H9 (cell line): Measurements from ENCODE around the gene MST1. TPM values are rescaled to one million over a fixed set of nuclear protein-coding genes. Genes with fewer than 3 reads are reported as not detected.

ENCODE experiments used
- DNase-seq: peaks from one replicate; pipeline ENCODE4 v3.0.0-alpha.2; 2017
- H2AFZ ChIP-seq: one replicate; pipeline ENCODE4 v1.6.1; 2013; ENCODE audit warnings: mild to moderate bottlenecking, low read length, control low read depth, moderate library complexity
- H2AK5ac ChIP-seq: 2 replicates; pipeline ENCODE4 v1.6.1; 2013; ENCODE audit warnings: low read length, control low read depth, mixed read lengths; ENCODE audit not compliant: insufficient read length
- H2BK120ac ChIP-seq: one replicate; pipeline ENCODE4 v1.6.1; 2013; ENCODE audit warnings: low read depth, mild to moderate bottlenecking, low read length, control low read depth, inconsistent platforms; ENCODE audit not compliant: poor library complexity, severe bottlenecking
- H2BK12ac ChIP-seq: 2 replicates; pipeline ENCODE4 v1.6.1; 2013; ENCODE audit warnings: low read length, control low read depth, mixed read lengths, low read depth; ENCODE audit not compliant: insufficient read length
- H2BK15ac ChIP-seq: 2 replicates; pipeline ENCODE4 v1.6.1; 2013; ENCODE audit warnings: low read depth, low read length, control low read depth
- H2BK20ac ChIP-seq: one replicate; pipeline ENCODE4 v1.6.1; 2013; ENCODE audit warnings: low read depth, mild to moderate bottlenecking, low read length, control low read depth, inconsistent platforms; ENCODE audit not compliant: poor library complexity, severe bottlenecking
- H2BK5ac ChIP-seq: 2 replicates; pipeline ENCODE4 v1.6.1; 2013; ENCODE audit warnings: low read length, control low read depth, mixed read lengths; ENCODE audit not compliant: insufficient read length
- H3K14ac ChIP-seq: 2 replicates; pipeline ENCODE4 v1.6.1; 2013; ENCODE audit warnings: low read length, control low read depth; ENCODE audit not compliant: insufficient read depth
- H3K18ac ChIP-seq: 2 replicates; pipeline ENCODE4 v1.6.1; 2013; ENCODE audit warnings: low read depth, mild to moderate bottlenecking, mixed read lengths, low read length, control low read depth; ENCODE audit not compliant: insufficient read length
- H3K23ac ChIP-seq: 2 replicates; pipeline ENCODE4 v1.6.1; 2013; ENCODE audit warnings: low read length, control low read depth, mixed read lengths, low read depth; ENCODE audit not compliant: insufficient read length
- H3K23me2 ChIP-seq: 2 replicates; pipeline ENCODE4 v1.6.1; 2013; ENCODE audit warnings: low read depth, mild to moderate bottlenecking, mixed read lengths, low read length, control low read depth; ENCODE audit not compliant: insufficient read length, poor library complexity, severe bottlenecking
- H3K27ac ChIP-seq: 2 replicates; pipeline ENCODE4 v1.5.1; 2013; ENCODE audit warnings: low read length, control low read depth, mixed read lengths, low read depth; ENCODE audit not compliant: insufficient read length
- H3K27me3 ChIP-seq: 2 replicates; pipeline ENCODE4 v1.6.1; 2013; ENCODE audit warnings: low read length, control low read depth, inconsistent platforms; ENCODE audit not compliant: insufficient read depth
- H3K4ac ChIP-seq: 2 replicates; pipeline ENCODE4 v1.6.1; 2013; ENCODE audit warnings: low read depth, mild to moderate bottlenecking, control low read depth, inconsistent platforms, low read length, moderate library complexity
- H3K4me1 ChIP-seq: 2 replicates; pipeline ENCODE4 v1.6.1; 2013; ENCODE audit warnings: low read length, control low read depth, inconsistent platforms; ENCODE audit not compliant: insufficient read depth
- H3K4me2 ChIP-seq: 2 replicates; pipeline ENCODE4 v1.6.1; 2013; ENCODE audit warnings: low read length, control low read depth, mixed read lengths; ENCODE audit not compliant: insufficient read length, insufficient read depth
- H3K56ac ChIP-seq: 2 replicates; pipeline ENCODE4 v1.6.1; 2013; ENCODE audit warnings: low read depth, mild to moderate bottlenecking, mixed read lengths, low read length, control low read depth; ENCODE audit not compliant: insufficient read length
- H3K79me1 ChIP-seq: 2 replicates; pipeline ENCODE4 v1.6.1; 2013; ENCODE audit warnings: low read depth, mild to moderate bottlenecking, moderate library complexity, low read length, control low read depth, inconsistent platforms; ENCODE audit not compliant: insufficient read depth, poor library complexity, severe bottlenecking
- H3K79me2 ChIP-seq: 2 replicates; pipeline ENCODE4 v1.6.1; 2013; ENCODE audit warnings: low read length, control low read depth, inconsistent platforms; ENCODE audit not compliant: insufficient read depth
- H3K9ac ChIP-seq: 2 replicates; pipeline ENCODE4 v1.6.1; 2013; ENCODE audit warnings: low read length, control low read depth, mixed read lengths; ENCODE audit not compliant: insufficient read length; ENCODE audit errors: extremely low read depth
- H3K9me3 ChIP-seq: one replicate; pipeline ENCODE4 v1.6.1; 2013; ENCODE audit warnings: low read depth, low read length, inconsistent platforms; ENCODE audit not compliant: control insufficient read depth
- H3T11ph ChIP-seq: one replicate; pipeline ENCODE4 v1.6.1; 2013; ENCODE audit warnings: mild to moderate bottlenecking, low read length, control low read depth, inconsistent platforms
- H4K20me1 ChIP-seq: one replicate; pipeline ENCODE4 v1.6.1; 2013; ENCODE audit not compliant: control insufficient read depth, insufficient read length, insufficient read depth
- H4K5ac ChIP-seq: 2 replicates; pipeline ENCODE4 v1.6.1; 2013; ENCODE audit warnings: low read depth, mild to moderate bottlenecking, mixed read lengths, low read length, control low read depth; ENCODE audit not compliant: insufficient read length
- H4K8ac ChIP-seq: replicated peaks from 2 replicates; pipeline ENCODE4 v1.6.1; 2013; ENCODE audit warnings: low read length, control low read depth, mixed read lengths, low read depth; ENCODE audit not compliant: insufficient read length
- H4K91ac ChIP-seq: 2 replicates; pipeline ENCODE4 v1.6.1; 2013; ENCODE audit warnings: low read depth, mild to moderate bottlenecking, moderate library complexity, mixed read lengths, low read length, control low read depth; ENCODE audit not compliant: insufficient read length
- H3K27ac Mint-ChIP-seq, 3 experiments: 2 replicates in 2 of 3; 3 replicates in 1 of 3; pipeline ENCODE4 v1.8.0; 2020 to 2021; ENCODE audit warnings: mixed read lengths in 3 of 3, mild to moderate bottlenecking in 1 of 3, moderate library complexity in 1 of 3
- H3K27me3 Mint-ChIP-seq: 2 replicates; pipeline ENCODE4 v1.8.0; 2021; ENCODE audit warnings: low read depth, mild to moderate bottlenecking, moderate library complexity, mixed read lengths
- H3K36me3 Mint-ChIP-seq, 3 experiments: 2 replicates in 2 of 3; 3 replicates in 1 of 3; pipeline ENCODE4 v1.8.0; 2020 to 2021; ENCODE audit warnings: low read depth in 3 of 3, mixed read lengths in 3 of 3; ENCODE audit not compliant: insufficient read depth in 1 of 3
- H3K4me1 Mint-ChIP-seq, 2 experiments: 2 replicates each; pipeline ENCODE4 v1.8.0; 2020; ENCODE audit warnings: mixed read lengths in 2 of 2
- H3K4me3 Mint-ChIP-seq, 2 experiments: 2 replicates in 1 of 2; 3 replicates in 1 of 2; pipeline ENCODE4 v1.8.0; 2020 to 2021; ENCODE audit warnings: mild to moderate bottlenecking in 2 of 2, mixed read lengths in 2 of 2, moderate library complexity in 1 of 2
- H3K9me3 Mint-ChIP-seq, 2 experiments: 2 replicates in 1 of 2; 3 replicates in 1 of 2; pipeline ENCODE4 v1.8.0; 2020; ENCODE audit warnings: mild to moderate bottlenecking in 2 of 2, mixed read lengths in 2 of 2, moderate library complexity in 1 of 2
- WGBS: extraction: QIAGEN DNeasy Blood & Tissue Kit; methylation state at CpG from one replicate; pipeline ENCODE4 v1.1.7; 2013; ENCODE audit warnings: missing lambda C conversion rate, low lambda C conversion rate, mixed read lengths; ENCODE audit not compliant: insufficient read length; ENCODE audit errors: extremely low coverage; 5-methylcytosine and 5-hydroxymethylcytosine counted together
- total RNA-seq: library from RNA; stranded (reverse); gene quantifications from 2 replicates; pipeline ENCODE4 v1.2.1, GENCODE V29; 2021
- TF ChIP-seq, protein P1 (sequence below): fragments of 200-600 bp; sonication (generic); conservative IDR thresholded peaks from 3 replicates; pipeline ENCODE4 v1.8.0; 2021; ENCODE audit warnings: antibody characterized with exemption, mild to moderate bottlenecking

Gene MST1
- total RNA-seq, 1 experiment from 2014 or later: 8.9 TPM

DNA sequence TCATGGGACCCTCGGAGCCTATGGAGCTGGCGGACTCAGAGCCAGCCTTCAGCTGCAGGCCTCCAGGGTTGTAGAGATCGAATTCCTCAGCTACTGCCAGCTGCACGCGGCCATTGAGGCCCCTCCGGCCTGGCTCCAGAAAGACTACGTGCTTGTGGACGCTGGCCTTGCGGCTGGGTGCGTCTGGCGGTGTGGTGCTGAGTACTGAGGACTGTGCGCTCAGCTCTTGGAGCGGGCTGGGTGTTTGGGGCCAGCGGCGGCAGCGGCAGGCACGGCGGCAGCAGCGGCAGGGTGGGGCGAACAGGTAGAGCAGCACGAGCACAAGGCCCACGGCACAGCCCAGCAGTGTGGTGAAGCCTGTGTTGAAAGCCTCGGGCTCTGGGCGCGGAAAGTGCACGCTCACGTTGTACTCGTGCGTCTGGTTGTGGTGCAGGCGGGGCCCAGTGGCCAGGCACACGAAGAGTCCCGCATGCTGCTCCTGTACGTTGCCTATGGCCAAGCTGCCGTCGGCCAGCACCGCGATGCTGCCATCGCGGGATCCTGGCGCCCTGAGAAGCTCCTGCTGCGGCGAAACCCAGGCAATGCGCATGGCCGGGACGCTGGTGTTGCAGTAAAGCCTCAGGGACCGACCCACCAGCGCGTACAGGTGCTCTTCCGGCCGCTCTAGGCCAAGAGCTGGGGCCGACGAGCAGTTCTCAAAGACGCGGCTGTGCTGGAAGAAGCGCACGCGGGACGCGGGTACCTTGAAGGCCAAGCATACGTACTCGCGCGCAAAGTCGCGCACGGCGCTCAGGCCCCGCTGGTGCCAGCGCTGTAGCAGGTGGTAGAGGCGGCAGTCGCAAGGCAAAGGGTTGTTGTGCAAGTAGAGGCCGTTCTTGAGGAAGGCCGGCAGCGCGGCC, 28.9 kb upstream of the MST1 start:
- Histone ChIP-seq H4K20me1 (no peaks in the 10 kb centered on the region), H2BK20ac (no peak overlapping the region), H2BK12ac (no peak overlapping the region), H4K8ac (no peak overlapping the region), H2AFZ (no peak overlapping the region), H3K14ac (no peak overlapping the region; the same call in 1 of the 2 replicates), H3K27ac (no peak overlapping the region), H3K4me2 (peak overlapping the region; percentile 44), H3K79me1 (peaks cover 2% of the 10 kb centered on the region), H4K91ac (no peak overlapping the region), H3K4ac (no peak overlapping the region), H3K27me3 (no peaks in the 10 kb centered on the region), H4K5ac (no peak overlapping the region), H3K4me1 (no peaks in the 10 kb centered on the region), H2BK5ac (no peak overlapping the region), H2AK5ac (no peak overlapping the region), H3K56ac (no peak overlapping the region), H3K9me3 (no peaks in the 10 kb centered on the region), H3K18ac (no peak overlapping the region), H2BK120ac (no peak overlapping the region), H3K79me2 (no peaks in the 10 kb centered on the region), H3K9ac (no peak overlapping the region), H2BK15ac (no peak overlapping the region), H3K23me2 (peaks cover 13% of the 10 kb centered on the region), H3T11ph (no peak overlapping the region), H3K23ac (no peak overlapping the region)
- peak; percentile 71 for DNase-seq
- Mint-ChIP-seq H3K4me3 (peak overlapping the region; percentile 79 to 87), H3K27ac (peak overlapping the region; percentile 3 to 51 (median 14); a peak in 3 of 7 replicates), H3K36me3 (peaks cover 0 to 36% (median 34%) of the 10 kb centered on the region in 3 experiments; a peak in 6 of 7 replicates), H3K27me3 (peaks cover 4% of the 10 kb centered on the region), H3K4me1 (peaks cover 14% of the 10 kb centered on the region in 2 experiments), H3K9me3 (no peaks in the 10 kb centered on the region)
- no CpG with 5 or more reads among the region's 75 CpGs for WGBS
- TF ChIP-seq, protein P1, sequence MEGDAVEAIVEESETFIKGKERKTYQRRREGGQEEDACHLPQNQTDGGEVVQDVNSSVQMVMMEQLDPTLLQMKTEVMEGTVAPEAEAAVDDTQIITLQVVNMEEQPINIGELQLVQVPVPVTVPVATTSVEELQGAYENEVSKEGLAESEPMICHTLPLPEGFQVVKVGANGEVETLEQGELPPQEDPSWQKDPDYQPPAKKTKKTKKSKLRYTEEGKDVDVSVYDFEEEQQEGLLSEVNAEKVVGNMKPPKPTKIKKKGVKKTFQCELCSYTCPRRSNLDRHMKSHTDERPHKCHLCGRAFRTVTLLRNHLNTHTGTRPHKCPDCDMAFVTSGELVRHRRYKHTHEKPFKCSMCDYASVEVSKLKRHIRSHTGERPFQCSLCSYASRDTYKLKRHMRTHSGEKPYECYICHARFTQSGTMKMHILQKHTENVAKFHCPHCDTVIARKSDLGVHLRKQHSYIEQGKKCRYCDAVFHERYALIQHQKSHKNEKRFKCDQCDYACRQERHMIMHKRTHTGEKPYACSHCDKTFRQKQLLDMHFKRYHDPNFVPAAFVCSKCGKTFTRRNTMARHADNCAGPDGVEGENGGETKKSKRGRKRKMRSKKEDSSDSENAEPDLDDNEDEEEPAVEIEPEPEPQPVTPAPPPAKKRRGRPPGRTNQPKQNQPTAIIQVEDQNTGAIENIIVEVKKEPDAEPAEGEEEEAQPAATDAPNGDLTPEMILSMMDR: no peak
